T1000 (cell line): ENCODE data around the gene MFAP3L.
"Not testable (repeated sequence)": the region's sequence is repeated elsewhere in the genome, so short reads cannot be mapped to it uniquely, and the experiment has no call there.

Source experiments
- DNase-seq: peaks from one replicate; lab custom pipeline; 2025; ENCODE audit warnings: mixed read lengths; lab: John Stamatoyannopoulos, UW

MFAP3L gene

DNA sequence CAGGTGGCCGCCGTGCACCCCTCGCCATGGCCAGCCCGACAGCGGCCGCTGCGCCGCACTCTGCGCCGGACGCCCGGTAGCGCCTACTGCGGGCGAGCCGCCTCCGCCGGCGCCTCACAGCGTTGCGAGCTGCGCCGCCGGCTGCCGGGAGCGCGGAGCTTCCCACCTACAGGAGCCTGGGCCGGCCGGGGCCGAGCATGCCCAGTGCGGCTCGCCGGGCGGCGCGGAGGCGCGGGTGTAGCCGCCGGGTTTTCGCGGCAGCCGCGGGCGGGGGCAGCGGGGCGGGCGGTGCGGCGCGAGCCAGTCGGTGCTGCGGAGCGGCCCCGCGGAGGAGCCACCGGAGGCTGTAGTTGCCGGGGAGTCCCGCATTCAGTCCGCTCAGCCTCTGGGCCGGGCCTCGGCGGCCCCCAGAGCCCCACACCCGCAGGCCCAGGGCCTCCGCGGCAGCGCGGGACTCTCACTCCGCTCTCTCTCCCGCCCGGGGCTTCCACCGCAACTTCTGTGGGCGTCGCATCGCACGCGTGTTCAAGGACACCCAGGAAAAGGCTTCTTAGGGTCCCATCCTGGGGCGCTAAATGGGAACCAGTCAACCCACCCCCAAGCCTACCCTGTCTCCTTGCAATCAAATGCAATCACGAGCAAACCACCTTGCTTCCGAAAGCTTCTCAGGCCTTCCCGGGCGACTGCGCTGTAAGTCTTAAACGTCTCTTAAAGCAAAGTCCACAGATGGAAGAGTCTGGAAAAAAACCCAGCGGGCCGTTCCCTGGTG lies at the start of gene MFAP3L:
TSS of gene MFAP3L (minus strand) at position 143 of the 769 bp plus-strand sequence. CDS start 20,518 bp downstream, outside the sequence.
- DNase-seq, result peak; percentile 68

DNA sequence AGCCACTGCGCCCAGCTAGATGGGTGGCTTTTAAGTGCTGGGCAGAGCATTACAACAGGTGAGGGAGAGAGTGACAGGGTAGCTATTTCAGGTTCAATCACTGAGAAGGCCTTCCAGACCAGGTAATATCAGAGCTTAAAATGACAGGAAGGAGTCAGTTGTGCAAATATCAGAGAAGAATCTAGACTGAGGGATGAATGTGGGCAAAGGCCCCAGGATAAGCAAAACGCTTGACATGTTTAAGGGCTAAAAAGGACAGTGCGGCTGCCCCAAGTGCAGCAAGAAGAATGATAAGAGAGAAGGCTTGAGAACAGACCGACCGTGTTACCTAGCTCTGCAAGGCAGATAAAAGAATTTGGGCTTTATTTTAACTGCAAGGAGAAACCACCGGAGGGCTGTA lies 45.0 kb upstream of the MFAP3L start:
- no peak for DNase-seq

DNA sequence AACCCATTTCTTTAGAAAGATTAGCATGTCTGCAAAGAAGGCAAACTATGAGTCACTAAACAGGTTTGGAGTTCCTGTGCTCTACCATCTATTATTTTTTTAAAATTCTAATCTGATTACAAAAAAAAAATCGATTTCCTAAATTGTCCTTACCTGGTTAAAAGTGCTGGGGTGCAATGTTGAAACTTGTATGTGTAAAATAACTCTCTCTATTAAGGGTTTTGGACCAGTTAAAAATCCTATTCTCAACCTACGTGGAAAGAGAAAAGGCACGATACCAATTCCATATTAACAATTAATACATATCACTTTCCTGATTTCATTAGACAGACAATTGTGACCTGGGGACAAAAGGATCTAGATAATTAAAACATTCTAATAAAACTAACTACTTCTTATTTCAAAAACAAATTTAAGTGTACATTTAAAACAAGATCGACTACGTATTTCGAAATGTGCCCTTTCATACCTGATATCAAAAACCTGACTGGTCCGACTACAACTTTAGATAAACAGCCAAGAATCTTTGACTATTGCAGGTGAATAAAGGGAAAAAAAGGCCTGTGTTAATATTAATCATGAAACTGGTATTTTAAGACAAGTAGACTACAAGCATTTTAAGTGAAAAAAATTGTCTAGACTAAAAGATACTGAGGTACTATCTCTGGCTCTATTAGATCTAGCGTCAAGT lies 42.4 kb upstream of the MFAP3L start:
- no peak for DNase-seq

DNA sequence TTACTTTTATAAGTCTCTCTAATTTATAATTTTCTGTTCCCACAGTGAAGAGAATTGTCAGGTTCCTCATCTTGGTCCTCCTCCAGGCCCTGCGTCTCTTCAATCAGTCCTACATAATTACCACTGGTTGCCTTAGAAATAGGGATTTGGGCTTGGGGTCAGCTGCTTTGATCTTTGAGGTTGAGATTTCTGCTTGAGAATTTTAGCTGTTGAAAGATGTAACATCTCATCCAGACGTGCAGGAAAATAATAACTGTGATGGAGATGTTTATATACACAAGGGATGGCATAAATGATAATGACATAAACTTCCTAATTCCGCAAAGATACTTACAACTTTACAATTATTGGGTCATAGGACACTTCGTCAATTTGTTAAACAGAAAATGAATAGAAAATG lies 33.2 kb upstream of the MFAP3L start:
- no peak for DNase-seq

DNA sequence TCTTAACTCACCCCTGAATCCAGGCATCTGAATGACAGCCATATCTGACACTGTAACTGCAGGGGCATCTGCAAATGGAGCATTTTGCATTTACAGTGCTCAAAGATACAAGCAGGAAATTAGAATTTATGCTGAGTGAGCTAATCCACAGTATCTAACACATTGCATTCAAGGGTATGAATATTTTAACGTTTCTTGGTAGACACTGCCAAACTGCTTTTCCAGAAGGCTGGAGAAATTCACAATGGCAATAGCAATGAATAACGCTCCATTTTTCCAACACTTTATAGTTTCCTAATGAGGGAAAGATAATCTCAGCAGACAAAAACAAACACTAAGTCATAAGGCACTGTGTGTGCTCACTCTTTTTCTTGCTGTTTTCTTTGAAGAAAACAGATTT lies 32.6 kb upstream of the MFAP3L start:
- no peak for DNase-seq

DNA sequence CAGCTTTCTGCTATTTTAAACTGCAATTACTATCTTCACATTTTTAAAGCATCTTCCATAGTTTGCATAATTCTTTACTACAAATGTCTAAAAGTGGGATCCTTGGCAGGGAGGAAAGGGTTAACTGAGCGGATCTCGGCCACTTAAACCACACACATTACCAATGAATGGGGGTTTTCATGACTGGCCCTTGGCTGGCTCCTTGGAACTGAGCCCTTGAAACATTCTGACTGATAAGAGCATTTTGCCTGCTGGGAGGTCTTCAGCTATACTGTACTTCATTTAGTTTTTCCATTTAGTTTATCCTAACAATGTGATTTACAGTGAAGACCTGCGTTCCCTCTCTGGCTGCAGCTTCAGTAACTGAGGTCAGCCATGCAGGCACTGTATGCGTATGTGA lies 31.7 kb upstream of the MFAP3L start:
- DNase-seq, result no peak

DNA sequence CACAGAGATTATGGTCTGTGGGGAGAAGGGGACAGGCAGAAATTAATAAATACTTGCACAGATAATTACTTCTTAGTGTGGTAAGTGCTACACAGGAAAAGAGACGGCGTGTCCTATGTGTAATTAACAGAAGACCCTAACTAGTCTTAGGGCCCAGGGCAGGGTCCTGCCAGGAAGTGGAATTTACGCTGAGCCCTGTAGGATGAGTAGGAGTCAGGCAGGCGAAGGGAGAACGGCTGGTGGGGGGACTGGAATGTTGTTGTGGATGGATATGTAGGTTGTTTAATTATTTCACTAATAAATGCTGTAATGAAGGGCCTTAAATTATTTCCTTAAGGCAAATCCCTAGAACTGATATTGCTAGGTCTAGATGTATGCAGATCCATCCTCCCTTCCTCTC lies 26.7 kb upstream of the MFAP3L start:
- DNase-seq, result no peak

DNA sequence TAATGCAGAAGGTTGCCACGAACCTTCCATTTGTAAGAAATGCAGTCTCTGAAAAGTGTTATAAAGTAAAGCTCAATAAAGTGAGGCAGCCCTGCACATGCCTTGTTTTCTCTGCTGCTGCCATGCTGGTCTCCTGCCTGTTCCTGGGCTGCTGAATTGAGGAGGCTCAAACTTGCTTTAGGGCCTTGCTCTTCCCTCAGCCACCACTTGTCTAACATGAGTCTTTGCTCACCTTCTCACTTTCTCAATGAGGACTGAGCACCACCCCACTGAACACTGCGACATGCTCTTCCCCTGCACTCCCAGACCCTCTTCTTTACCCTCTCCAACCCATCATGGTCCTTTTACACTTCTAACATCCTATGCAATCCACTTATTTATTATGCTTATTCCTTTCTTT lies 25.2 kb upstream of the MFAP3L start:
- no peak for DNase-seq

DNA sequence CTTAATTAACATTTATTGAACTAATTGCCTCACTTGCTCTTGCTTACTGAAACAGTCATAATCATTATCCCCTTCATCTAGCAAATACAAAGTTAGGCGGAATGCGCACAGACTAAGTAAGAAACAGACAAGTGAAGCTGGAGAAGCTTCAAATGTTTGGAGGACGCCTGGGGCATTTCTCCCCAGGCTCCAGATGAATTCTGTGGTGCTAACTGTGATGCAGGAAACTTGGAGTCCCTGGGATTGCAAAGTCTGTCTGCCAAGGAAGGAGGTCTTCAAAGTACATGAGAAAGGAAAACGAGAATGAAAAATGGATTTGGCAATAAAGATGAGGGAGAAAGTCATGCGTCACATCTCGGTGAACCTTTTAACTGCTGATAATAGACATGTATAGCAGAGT lies 23.6 kb upstream of the MFAP3L start:
- no peak for DNase-seq

DNA sequence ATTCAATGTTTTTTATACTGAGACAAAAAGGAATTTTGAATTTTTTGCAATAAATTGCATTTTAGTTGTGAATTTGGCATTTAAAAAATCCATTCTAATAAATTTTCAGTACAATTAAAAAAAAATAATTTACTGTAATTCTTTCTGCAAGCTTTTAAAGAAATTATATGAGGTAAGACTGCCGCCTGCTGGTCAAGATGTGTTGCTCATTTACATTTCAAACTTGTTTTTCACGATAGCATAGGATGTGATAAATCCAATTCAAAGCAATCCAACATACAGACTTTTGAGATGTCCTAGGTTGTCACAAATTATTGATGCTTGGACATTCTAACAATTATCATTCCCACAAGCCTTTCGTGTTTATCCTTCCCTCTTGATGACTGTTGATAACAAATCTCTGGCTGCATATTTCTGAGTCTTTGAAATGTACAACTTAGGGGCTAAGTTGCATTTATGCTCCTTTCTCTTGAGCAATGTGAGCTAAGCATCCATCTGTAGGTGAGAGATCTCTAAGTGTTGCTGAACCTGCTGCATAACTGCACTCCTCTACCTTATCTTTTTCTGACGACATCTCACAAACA lies 21.7 kb upstream of the MFAP3L start:
- DNase-seq, result no peak

DNA sequence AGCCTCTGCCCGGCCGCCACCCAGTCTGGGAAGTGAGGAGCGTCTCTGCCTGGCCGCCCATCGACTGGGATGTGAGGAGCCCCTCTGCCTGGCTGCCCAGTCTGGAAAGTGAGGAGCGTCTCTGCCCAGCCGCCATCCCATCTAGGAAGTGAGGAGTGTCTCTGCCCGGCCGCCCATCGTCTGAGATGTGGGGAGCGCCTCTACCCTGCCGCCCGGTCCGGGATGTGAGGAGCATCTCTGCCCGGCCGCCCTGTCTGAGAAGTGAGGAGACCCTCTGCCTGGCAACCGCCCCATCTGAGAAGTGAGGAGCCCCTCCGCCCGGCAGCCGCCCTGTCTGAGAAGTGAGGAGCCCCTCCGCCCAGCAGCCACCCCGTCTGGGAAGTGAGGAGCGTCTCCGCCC lies 20.0 kb upstream of the MFAP3L start:
- not testable (repeated sequence) for DNase-seq

DNA sequence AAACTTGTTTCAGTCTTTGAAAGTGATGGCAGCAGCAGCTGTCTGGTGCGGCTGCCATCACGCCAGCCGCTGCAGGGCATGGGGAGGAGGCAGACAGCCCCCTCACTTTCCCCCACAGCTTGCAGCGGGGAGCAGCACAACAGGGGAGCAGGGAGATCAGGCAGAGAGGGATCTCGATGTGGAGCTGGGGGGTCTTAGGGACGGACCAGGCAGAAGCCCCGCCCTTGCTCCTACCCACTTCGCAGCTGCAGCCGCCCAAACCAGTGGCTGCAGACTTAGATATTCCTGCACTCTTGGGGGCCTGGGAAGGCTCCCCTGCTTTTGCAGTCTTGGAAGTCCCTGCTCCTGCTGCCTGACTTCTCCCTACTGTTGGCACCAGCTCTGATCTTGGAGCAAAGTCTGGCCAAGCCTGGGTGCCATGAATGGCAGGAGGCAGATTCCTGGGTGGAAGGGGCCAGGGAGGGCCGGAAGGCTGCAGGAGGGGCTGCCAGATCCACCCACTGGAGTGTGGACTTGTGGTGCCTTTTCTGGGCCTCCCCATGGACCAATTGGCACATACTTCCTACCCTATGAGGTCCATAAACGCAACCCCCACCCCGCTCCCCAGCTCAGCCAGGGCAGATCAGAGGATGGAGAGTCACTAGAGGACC lies 14.0 kb upstream of the MFAP3L start:
- no peak for DNase-seq

DNA sequence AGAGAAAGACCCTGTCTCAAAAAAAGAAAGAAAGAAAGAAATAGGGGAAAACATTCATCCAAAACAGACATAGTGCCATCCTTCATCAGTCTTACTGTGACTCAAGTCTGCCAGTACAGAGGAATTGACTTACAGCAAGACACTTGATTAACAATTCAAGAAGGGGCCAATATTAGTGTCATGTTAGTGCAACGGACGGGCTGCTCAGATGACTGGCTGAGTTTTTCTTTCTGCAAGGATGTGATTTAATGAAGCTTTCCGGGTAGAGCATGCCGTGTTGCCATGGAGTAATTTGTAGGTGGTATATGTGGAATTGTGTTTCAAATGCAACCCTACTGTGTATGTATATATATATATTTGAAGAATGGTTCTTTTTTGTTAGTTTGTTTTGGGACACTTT lies 12.6 kb upstream of the MFAP3L start:
- no peak for DNase-seq

DNA sequence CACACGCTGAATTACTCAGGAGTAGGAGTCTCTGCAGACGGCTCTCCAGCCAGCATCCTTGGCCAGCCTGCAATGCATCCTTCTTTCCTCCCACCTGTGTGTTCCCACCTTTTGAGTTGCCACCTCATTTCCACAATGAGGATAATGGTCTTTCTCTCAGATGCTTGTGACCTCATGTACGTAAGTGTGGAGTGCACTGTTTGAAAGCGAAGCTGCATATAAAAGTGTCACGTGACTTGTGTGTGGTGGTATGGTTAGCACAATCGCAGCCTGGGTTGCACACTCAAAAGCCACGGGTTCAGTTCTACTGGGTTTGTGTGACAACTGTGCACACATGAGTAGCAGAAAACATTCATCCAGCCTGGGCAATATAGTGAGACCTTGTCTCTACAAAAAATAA lies 12.0 kb upstream of the MFAP3L start:
- DNase-seq, result no peak

DNA sequence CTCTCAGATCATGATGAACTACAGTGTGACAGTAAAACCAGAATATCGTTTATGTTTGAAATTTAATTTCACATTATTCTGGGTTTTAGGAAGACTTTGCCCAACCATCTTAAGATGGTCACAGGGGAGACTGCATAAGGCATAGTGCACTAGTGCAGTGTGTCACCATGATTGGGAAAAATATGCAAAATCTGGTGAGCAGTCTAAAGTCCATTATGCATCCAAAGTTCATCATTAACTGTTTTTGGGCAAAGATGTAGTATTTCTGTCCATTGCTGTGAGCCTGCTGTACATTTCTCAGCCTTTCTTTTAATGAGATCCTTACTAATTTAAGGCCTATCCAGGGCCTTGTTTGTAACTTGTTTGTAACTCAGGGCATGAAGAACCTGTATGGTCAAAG lies 11.3 kb upstream of the MFAP3L start:
- DNase-seq, result no peak

DNA sequence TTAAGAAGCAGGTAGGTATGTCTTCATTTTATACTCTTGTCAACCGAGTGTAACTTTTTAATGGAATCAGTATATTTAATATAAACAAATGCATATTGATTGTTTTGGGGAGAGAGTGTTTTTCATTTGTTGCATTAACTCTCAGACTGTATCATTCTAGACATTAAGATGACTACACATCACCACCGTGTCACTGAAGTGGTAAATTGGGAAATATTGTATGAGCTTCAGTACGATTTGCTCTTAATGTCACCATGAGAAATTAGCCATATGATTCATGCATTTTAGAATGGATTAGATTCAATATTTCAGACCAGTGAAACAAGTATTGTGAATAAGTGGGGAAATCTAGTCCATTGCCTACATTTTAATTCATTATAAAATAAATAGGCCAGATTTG lies 9.7 kb upstream of the MFAP3L start:
- no peak for DNase-seq

DNA sequence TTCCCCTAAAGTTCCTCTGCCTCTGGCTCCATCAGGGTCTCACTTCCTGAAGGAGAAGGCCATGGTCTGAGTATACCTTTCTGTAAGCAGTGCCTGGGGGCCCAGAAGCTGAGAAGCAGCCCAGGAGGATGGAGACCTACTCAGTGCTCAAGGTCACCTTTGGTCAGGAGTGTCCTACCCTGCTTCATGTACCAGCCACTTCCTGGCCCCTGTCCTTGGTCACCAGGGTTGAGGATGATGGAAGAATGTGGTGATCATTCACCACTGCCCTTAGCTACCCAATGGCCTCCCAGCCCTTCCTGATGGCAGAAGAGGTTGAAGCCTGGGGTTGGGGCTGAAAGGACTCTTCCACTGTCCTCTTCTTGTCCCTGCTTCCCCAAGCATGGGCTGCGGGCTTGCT lies 9.0 kb upstream of the MFAP3L start:
- no peak for DNase-seq

DNA sequence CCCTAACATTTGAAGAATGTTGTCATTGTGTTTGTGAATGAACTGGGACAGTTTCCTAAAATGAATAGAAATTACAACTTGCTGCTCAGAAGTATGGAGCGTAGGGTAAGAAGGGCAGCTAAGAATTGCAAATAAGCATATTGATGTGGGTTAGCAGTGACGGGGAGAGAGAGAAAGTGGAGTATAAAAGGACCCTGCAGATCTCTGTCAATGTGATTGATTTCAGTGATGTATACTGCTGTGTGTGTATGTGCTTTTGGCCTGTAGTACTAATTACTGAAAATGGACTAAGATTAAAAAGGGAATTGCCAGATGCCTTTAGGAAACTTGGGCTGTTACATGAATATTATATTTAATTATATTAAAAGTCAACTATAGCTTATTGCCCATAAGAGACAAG lies 7.8 kb upstream of the MFAP3L start:
- DNase-seq, result no peak

DNA sequence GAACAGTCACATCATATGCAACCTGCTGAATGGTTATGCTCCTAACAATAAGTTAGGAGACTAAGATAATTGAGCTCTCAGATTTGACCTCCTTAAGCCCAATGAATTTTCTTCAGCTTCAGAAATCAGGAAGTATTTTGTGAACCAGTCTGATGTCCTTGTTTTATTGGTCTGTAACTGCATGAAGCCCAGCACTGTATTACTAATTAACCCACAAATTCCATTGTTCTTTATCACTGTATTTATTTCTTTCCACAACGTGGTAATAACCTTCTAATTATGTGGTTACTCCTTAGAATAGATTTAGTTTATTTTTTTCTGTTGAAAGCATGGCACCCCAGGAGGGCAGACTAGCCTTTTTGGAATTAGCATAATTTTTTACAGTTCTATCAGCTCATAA lies 3.9 kb upstream of the MFAP3L start:
- DNase-seq, result no peak

DNA sequence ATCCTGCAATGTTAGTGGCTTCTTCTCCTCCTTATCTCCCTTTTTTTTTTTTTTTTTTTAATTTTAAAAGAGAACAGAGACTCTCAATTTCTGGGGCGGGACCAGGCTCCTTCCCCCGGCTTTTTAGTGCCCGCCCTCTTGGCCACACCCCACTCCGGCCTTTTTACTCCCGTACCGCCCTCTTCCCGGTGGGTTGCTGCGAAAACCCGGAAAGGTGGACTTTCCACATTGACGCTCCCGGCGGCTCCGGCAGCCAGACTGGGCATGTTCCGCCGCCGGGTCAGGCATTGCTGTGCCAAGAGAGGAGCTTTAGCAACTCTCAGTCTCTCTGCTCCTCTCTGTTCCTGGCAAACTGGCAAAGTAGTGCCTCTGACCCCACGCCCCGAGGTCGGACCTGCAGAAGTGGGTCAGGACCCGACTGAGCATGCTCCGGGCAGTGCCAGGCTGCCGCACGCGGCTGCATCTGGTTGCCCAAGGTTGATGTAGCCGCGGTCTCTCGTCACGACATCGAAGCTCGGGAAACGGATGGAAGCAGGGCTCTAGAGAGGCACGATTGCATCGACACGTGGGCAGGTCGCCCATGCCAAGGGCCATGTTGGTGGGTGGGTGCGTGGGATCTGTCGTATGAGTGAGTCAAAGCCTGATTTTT lies 1.1 kb upstream of the MFAP3L start:
- peak; percentile 82 for DNase-seq

DNA sequence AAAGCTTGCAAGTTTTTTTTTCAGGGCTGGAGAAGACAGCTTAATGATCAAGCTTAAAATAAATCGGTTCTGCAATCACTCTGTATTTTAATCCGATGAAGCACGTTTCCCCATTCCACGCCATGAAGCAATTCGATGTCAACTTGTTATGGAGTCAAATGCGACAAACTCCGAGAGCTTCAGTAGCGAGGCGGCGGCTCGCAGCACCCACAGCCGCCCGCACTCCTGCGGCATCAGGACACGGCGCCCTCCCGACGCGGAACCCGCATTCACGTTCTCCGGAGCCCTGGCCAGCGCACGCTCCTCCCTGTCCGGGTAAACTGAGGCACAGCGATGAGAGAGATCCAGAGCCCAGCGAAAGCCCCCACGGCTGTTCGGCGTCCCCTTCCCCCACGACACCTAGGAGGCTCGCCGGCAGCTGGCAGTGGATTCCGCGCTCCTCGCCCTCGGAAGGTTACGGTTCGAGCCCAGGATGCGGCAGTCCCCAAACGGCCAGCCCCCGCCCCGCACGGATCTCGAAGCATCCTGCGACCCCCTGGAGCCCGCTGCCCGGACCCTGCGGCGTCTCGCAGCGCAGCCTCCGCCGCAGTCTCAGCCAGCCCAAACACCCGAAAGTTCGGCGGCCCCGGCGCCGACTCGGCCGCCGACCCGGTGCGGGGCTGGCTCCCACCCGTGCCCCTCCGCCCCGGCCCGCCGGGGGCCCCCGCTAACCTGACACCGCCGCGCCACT lies 507 bp downstream of the MFAP3L start:
- DNase-seq, result no peak

DNA sequence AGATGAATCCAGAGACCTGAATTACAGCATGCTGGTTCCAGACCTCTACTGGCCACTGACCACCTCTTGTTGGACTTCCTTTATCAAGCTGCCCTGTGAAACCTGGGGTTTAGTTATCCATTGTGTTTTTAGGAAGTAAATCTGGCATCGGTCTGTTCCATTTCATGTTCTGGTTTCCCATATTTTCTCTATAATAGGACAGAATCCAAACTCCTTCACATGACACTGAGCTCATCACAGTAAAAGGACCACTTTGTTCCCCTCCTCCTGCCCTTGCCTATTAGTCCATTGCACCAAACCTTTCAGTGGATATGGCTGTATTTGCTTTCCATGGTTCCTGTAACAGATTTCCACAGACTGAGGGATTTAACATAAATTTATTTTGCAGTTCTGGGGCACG lies 4.0 kb downstream of the MFAP3L start:
- no peak for DNase-seq
